ENCODE results near the gene SERPINA1.

The SERPINA1 gene

GRCh38 chr14:94408546-94409095 is 20.2 kb upstream of the SERPINA1 start:
- Histone ChIP-seq H3K4me1 (no peaks in the 10 kb centered on the region), H3K36me3 (no peaks in the 10 kb centered on the region), H3K9me3 (no peaks in the 10 kb centered on the region), H3K4me3 (ENCODE audit: low read depth, low read length) (no peak overlapping the region), H3K27me3 (peaks cover 4% of the 10 kb centered on the region; the same call in 1 of the 2 replicates)
- TF ChIP-seq CTCF (IDR thresholded peaks at IDR 0.05; ENCODE audit: low read depth, low read length): no peak
- DNase-seq: no peak

GRCh38 chr14:94407906-94408305 is 19.5 kb upstream of the SERPINA1 start:
- TF ChIP-seq CTCF (IDR thresholded peaks at IDR 0.05; ENCODE audit: low read depth, low read length): no peak
- H3K9me3 ChIP-seq: no peaks in the 10 kb centered on the region

DNA sequence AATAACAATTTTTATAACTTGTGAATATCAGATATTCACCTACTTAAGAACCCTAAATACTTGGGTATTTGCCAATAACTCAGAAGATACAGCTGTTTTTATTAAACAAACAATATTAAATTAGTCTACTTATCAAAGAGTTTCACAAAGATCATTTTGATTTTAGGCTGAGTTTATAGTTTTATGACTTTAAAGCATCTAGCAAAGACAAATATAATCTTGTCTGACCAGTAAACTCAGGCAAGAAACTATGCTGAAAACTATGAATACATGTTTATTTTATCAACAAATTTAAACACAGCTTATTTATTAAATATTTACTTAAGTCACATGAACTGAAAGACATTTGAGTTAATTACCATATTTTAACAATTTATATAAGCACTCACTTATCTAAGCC is 18.5 kb upstream of the SERPINA1 start:
- no peak for DNase-seq
- Histone ChIP-seq H3K9me3 (no peaks in the 10 kb centered on the region), H3K36me3 (no peaks in the 10 kb centered on the region), H3K27me3 (peaks cover 4% of the 10 kb centered on the region; the same call in 1 of the 2 replicates), H3K4me1 (no peaks in the 10 kb centered on the region), H3K4me3 (ENCODE audit: low read depth, low read length) (no peak overlapping the region)
- TF ChIP-seq CTCF (IDR thresholded peaks at IDR 0.05; ENCODE audit: low read depth, low read length): no peak

More at GRCh38 chr14:94407906-94408305, 19.5 kb upstream of the SERPINA1 start:
- Histone ChIP-seq H3K4me3 (ENCODE audit: low read depth, low read length) (no peak overlapping the region), H3K27me3 (peaks cover 4% of the 10 kb centered on the region; the same call in 1 of the 2 replicates), H3K4me1 (no peaks in the 10 kb centered on the region), H3K36me3 (no peaks in the 10 kb centered on the region)
- DNase-seq: no peak

- DNase-seq: no peak
- Histone ChIP-seq H3K4me3 (ENCODE audit: low read depth, low read length) (no peak overlapping the region), H3K9me3 (no peaks in the 10 kb centered on the region), H3K36me3 (no peaks in the 10 kb centered on the region), H3K27me3 (peaks cover 4% of the 10 kb centered on the region; the same call in 1 of the 2 replicates), H3K4me1 (no peaks in the 10 kb centered on the region)
- TF ChIP-seq CTCF (IDR thresholded peaks at IDR 0.05; ENCODE audit: low read depth, low read length): no peak
Observed at GRCh38 chr14:94405486-94405885, 17.1 kb upstream of the SERPINA1 start.

DNA sequence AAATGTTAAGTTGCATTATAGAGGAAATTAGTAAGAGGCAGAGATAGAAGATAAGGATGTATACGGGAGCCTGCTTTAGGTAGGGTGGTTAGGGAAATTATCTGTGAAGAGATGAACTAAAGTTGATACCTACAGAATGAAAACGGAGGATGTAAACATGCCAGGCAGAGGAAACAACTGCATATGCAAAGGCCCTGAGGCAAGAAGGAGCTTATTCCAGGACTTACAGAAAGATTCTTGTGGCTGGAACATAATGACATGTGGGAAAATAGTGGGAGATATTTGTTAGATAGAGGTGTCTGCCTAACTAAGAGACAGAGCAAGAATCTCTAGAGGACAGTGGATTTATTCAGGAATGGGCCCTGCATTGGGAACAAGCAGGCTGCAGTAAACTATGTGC is 16.2 kb upstream of the SERPINA1 start:
- no peaks in the 10 kb centered on the region for H3K4me1 ChIP-seq
- no peaks in the 10 kb centered on the region for H3K9me3 ChIP-seq
- no peaks in the 10 kb centered on the region for H3K36me3 ChIP-seq
- no peak for TF ChIP-seq CTCF (IDR thresholded peaks at IDR 0.05; ENCODE audit: low read depth, low read length)
- H3K4me3 ChIP-seq (ENCODE audit: low read depth, low read length): no peak overlapping the region
- H3K27me3 ChIP-seq: peaks cover 7% of the 10 kb centered on the region; the same call in 1 of the 2 replicates
- no peak for DNase-seq

- DNase-seq: no peak
- H3K4me3 ChIP-seq (ENCODE audit: low read depth, low read length): no peak overlapping the region
- no peak for TF ChIP-seq CTCF (IDR thresholded peaks at IDR 0.05; ENCODE audit: low read depth, low read length)
Observed at GRCh38 chr14:94403312-94403932, 15.0 kb upstream of the SERPINA1 start.

More at GRCh38 chr14:94403312-94403932, 15.0 kb upstream of the SERPINA1 start:
- Histone ChIP-seq H3K4me1 (no peaks in the 10 kb centered on the region), H3K9me3 (no peaks in the 10 kb centered on the region), H3K27me3 (peaks cover 10% of the 10 kb centered on the region; the same call in 1 of the 2 replicates), H3K36me3 (no peaks in the 10 kb centered on the region)

Measured in BE2C (cell line).